Activated T-helper 9 cell treated with anti-CD3 and anti-CD28 coated beads, Interleukin-2, amount 50 U/mL, for 16 hours (primary cell): ENCODE results near the gene CBX3.
"Not testable (repeated sequence)": the region's sequence is repeated elsewhere in the genome, so short reads cannot be mapped to it uniquely, and the experiment has no call there.

Source experiments
- DNase-seq: peaks from one replicate; pipeline ENCODE4 v3.0.0-alpha.2; 2020; ENCODE audit warnings: low read depth

The CBX3 gene

GRCh38 chr7:26202019-26202990 lies 760 bp downstream of the CBX3 start:
- peak; percentile 57 for DNase-seq

GRCh38 chr7:26203016-26203415 lies 1.5 kb downstream of the CBX3 start:
- no peak for DNase-seq

GRCh38 chr7:26208040-26208439 lies 6.5 kb downstream of the CBX3 start:
- no peak for DNase-seq

- DNase-seq, result no peak
These were observed 11.6 kb downstream of the CBX3 start for GRCh38 chr7:26212921-26213718.

GRCh38 chr7:26213807-26214515 lies 12.4 kb downstream of the CBX3 start:
- no peak for DNase-seq

GRCh38 chr7:26216049-26216448 lies 14.5 kb downstream of the CBX3 start:
- no peak for DNase-seq

GRCh38 chr7:26224359-26224758 lies 22.8 kb downstream of the CBX3 start:
- DNase-seq, result no peak

GRCh38 chr7:26227987-26228386 lies 26.4 kb downstream of the CBX3 start:
- no peak for DNase-seq

GRCh38 chr7:26233902-26234511 lies 32.5 kb downstream of the CBX3 start:
- no peak for DNase-seq

- no peak for DNase-seq
These were observed 35.7 kb downstream of the CBX3 start for GRCh38 chr7:26237035-26237807.

- DNase-seq, result no peak
These were observed 36.5 kb downstream of the CBX3 start for GRCh38 chr7:26238032-26238431.

GRCh38 chr7:26245150-26245549 lies 43.6 kb downstream of the CBX3 start:
- no peak for DNase-seq

- no peak for DNase-seq
These were observed 48.7 kb downstream of the CBX3 start for GRCh38 chr7:26250239-26250638.

- DNase-seq, result not testable (repeated sequence)
These were observed 60.3 kb downstream of the CBX3 start for GRCh38 chr7:26261866-26262265.
